Epidermal melanocyte (primary cell): ENCODE measurements around the gene UIMC1.

Experiments
- DNase-seq: peaks from one replicate; pipeline ENCODE4 v3.0.0; 2011; ENCODE audit warnings: low spot score; ENCODE audit not compliant: insufficient read length

UIMC1 gene

GRCh38 chr5:176902911-176903664 lies 103.5 kb downstream of the UIMC1 start:
- DNase-seq, result no peak

GRCh38 chr5:176902102-176902814 lies 104.3 kb downstream of the UIMC1 start:
- DNase-seq, result no peak

- no peak for DNase-seq
These were observed 105.1 kb downstream of the UIMC1 start for GRCh38 chr5:176901260-176902101.

- DNase-seq, result no peak
These were observed 105.8 kb downstream of the UIMC1 start for GRCh38 chr5:176900780-176901204.

GRCh38 chr5:176899946-176900779 lies 106.4 kb downstream of the UIMC1 start:
- DNase-seq, result no peak

- no peak for DNase-seq
These were observed 107.2 kb downstream of the UIMC1 start, which contains the start of gene HK3 for GRCh38 chr5:176899296-176899891. TSS of gene HK3 (minus strand) at chr5:176899346. CDS start at chr5:176896159, 3,187 bp downstream.

GRCh38 chr5:176897263-176897662 lies 109.3 kb downstream of the UIMC1 start:
- no peak for DNase-seq

GRCh38 chr5:176895831-176896230 lies 110.7 kb downstream of the UIMC1 start:
- DNase-seq, result no peak

- DNase-seq, result no peak
These were observed 112.3 kb downstream of the UIMC1 start for GRCh38 chr5:176894298-176894697.

- DNase-seq, result no peak
These were observed 113.9 kb downstream of the UIMC1 start for GRCh38 chr5:176892663-176893062.

GRCh38 chr5:176891331-176891958 lies 115.1 kb downstream of the UIMC1 start:
- DNase-seq, result no peak

GRCh38 chr5:176890455-176891330 lies 115.9 kb downstream of the UIMC1 start:
- DNase-seq, result no peak

GRCh38 chr5:176889321-176890280 lies 117.0 kb downstream of the UIMC1 start:
- DNase-seq, result no peak

GRCh38 chr5:176888865-176889165 lies 117.8 kb downstream of the UIMC1 start:
- no peak for DNase-seq

GRCh38 chr5:176888016-176888864 lies 118.3 kb downstream of the UIMC1 start:
- no peak for DNase-seq

- no peak for DNase-seq
These were observed 119.2 kb downstream of the UIMC1 start for GRCh38 chr5:176887252-176887849.
